ENCODE results near the gene SRMS. TPM values are rescaled to one million over a fixed set of nuclear protein-coding genes. Genes with fewer than 3 reads are reported as not detected.

SRMS gene
- total and polyA plus RNA-seq, 4 donors = not detected

DNA sequence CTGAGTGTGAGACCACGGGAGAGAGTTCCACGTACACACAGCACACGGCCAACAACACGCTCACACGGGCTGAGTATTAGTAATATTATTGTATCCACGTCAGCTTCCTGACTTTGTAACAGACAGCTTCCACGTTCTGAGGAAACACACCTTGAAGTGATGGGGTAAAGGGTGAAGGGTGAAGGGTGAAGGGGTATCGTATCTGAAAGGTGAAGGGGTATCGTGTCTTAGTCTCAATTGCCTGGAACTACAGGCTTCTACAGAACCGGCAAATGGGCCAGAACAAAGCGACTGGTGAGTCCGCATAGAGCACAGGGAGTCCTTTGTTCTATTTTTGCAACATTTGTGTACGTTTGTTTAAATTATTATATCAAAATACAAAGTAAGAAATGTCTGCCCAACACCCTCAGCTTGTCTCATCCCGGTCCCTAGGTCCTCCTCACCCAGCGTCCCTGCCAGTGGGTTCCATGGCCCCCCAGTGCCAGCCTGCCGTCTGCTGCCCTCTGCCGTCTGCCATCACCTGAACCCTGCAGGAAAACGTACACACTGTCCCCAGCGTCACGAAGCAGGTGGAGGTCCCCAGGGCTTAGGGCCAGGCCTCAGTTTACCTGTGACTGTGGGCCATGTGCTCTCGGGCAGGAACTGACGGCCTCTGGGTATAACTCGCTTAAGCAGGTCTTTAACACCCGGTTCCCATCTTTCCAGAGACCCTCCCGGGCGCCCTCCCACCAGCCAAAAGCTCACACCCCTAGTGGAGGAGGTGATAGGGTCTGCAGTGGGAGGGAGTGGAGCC lies 30.9 kb upstream of the SRMS start (continued):
- TF ChIP-seq, protein P1, sequence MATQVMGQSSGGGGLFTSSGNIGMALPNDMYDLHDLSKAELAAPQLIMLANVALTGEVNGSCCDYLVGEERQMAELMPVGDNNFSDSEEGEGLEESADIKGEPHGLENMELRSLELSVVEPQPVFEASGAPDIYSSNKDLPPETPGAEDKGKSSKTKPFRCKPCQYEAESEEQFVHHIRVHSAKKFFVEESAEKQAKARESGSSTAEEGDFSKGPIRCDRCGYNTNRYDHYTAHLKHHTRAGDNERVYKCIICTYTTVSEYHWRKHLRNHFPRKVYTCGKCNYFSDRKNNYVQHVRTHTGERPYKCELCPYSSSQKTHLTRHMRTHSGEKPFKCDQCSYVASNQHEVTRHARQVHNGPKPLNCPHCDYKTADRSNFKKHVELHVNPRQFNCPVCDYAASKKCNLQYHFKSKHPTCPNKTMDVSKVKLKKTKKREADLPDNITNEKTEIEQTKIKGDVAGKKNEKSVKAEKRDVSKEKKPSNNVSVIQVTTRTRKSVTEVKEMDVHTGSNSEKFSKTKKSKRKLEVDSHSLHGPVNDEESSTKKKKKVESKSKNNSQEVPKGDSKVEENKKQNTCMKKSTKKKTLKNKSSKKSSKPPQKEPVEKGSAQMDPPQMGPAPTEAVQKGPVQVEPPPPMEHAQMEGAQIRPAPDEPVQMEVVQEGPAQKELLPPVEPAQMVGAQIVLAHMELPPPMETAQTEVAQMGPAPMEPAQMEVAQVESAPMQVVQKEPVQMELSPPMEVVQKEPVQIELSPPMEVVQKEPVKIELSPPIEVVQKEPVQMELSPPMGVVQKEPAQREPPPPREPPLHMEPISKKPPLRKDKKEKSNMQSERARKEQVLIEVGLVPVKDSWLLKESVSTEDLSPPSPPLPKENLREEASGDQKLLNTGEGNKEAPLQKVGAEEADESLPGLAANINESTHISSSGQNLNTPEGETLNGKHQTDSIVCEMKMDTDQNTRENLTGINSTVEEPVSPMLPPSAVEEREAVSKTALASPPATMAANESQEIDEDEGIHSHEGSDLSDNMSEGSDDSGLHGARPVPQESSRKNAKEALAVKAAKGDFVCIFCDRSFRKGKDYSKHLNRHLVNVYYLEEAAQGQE (IDR thresholded peaks at IDR 0.05) = no peak
- TF ChIP-seq RAD21 (IDR thresholded peaks at IDR 0.05) (no peak), FOXA1 (IDR thresholded peaks at IDR 0.05) (no peak), GABPA (IDR thresholded peaks at IDR 0.05 in 1 of 2, conservative IDR thresholded peaks at IDR 0.05 in 1 of 2) (no peak)

DNA sequence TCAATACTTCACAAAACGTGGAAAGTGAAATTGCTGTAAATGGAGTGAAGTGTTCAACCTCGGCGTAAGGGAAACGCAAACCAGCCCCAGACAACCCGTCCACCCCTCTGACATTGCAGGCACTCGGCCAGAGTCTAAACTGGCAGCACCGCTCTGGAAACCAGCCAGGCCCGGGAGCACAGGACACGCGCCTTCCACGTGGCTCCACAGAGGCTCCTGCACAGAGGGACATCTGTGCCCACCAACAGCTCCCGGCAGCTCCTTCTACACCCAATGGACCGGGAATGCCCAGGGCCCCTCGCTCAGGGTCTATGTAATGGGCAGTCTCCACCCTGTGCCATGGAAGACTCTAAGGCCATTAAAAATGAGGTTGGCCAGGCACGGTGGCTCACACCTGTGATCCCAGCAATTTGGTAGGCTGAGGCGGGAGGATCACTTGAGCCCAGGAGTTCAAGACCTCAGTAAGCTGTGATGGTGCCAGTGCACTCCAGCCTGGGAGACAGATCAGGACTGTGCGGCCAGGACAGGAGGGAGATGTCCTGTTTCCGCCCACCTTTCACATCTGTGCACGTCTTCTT lies 29.9 kb upstream of the SRMS start:
- Histone ChIP-seq H3K9me3 (ENCODE audit: control insufficient read depth in 4 of 4, low read length in 3 of 4) (no peaks in the 10 kb centered on the region), H3K4me3 (ENCODE audit: low read depth in 1 of 3, low read length in 3 of 3) (no peak overlapping the region), H3K4me1 (ENCODE audit: control insufficient read depth in 4 of 4, insufficient read depth in 4 of 4, low read length in 3 of 4) (peaks cover 6 to 22% (median 16%) of the 10 kb centered on the region in 4 donors), H3K27ac (ENCODE audit: low read depth in 1 of 2, low read length in 2 of 2) (peak overlapping the region in 1 of 2 donors; percentile 46), H3K9ac (ENCODE audit: low read depth in 1 of 2, low read length in 2 of 2) (no peak overlapping the region), H3K36me3 (ENCODE audit: control insufficient read depth in 4 of 4, insufficient read depth in 3 of 4, low read depth in 1 of 4, low read length in 3 of 4) (no peaks in the 10 kb centered on the region), H3K27me3 (ENCODE audit: control insufficient read depth in 4 of 4, insufficient read depth in 4 of 4, low read length in 3 of 4) (peaks cover 0 to 2% (median 0%) of the 10 kb centered on the region in 4 donors)
- WGBS = 47% methylated on average over 19 of the region's 19 CpGs
- no peak for TF ChIP-seq TAF1 (conservative IDR thresholded peaks at IDR 0.05)
- TF ChIP-seq, protein P2, sequence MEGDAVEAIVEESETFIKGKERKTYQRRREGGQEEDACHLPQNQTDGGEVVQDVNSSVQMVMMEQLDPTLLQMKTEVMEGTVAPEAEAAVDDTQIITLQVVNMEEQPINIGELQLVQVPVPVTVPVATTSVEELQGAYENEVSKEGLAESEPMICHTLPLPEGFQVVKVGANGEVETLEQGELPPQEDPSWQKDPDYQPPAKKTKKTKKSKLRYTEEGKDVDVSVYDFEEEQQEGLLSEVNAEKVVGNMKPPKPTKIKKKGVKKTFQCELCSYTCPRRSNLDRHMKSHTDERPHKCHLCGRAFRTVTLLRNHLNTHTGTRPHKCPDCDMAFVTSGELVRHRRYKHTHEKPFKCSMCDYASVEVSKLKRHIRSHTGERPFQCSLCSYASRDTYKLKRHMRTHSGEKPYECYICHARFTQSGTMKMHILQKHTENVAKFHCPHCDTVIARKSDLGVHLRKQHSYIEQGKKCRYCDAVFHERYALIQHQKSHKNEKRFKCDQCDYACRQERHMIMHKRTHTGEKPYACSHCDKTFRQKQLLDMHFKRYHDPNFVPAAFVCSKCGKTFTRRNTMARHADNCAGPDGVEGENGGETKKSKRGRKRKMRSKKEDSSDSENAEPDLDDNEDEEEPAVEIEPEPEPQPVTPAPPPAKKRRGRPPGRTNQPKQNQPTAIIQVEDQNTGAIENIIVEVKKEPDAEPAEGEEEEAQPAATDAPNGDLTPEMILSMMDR (IDR thresholded peaks at IDR 0.05; ENCODE audit: low read depth, low read length, missing input control) = no peak
- TF ChIP-seq, protein P3, sequence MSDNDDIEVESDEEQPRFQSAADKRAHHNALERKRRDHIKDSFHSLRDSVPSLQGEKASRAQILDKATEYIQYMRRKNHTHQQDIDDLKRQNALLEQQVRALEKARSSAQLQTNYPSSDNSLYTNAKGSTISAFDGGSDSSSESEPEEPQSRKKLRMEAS (IDR thresholded peaks at IDR 0.05) = no peak
- TF ChIP-seq, protein P4, sequence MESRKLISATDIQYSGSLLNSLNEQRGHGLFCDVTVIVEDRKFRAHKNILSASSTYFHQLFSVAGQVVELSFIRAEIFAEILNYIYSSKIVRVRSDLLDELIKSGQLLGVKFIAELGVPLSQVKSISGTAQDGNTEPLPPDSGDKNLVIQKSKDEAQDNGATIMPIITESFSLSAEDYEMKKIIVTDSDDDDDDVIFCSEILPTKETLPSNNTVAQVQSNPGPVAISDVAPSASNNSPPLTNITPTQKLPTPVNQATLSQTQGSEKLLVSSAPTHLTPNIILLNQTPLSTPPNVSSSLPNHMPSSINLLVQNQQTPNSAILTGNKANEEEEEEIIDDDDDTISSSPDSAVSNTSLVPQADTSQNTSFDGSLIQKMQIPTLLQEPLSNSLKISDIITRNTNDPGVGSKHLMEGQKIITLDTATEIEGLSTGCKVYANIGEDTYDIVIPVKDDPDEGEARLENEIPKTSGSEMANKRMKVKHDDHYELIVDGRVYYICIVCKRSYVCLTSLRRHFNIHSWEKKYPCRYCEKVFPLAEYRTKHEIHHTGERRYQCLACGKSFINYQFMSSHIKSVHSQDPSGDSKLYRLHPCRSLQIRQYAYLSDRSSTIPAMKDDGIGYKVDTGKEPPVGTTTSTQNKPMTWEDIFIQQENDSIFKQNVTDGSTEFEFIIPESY (IDR thresholded peaks at IDR 0.05) = no peak
- no peak for TF ChIP-seq FOXA1 (IDR thresholded peaks at IDR 0.05)
- TF ChIP-seq HNF4A (conservative IDR thresholded peaks at IDR 0.05) = peak; percentile 37 to 73
- no peak for TF ChIP-seq SP1 (IDR thresholded peaks at IDR 0.05)
- TF ChIP-seq HNF4G (IDR thresholded peaks at IDR 0.05) = no peak
- TF ChIP-seq RXRA (IDR thresholded peaks at IDR 0.05) = peak; percentile 19 to 57
- no peak for TF ChIP-seq JUND (IDR thresholded peaks at IDR 0.05)
- TF ChIP-seq, protein P1 (IDR thresholded peaks at IDR 0.05) = no peak
- no peak for TF ChIP-seq GABPA (IDR thresholded peaks at IDR 0.05 in 1 of 2, conservative IDR thresholded peaks at IDR 0.05 in 1 of 2)
- TF ChIP-seq FOXA2 (IDR thresholded peaks at IDR 0.05) = no peak
- TF ChIP-seq EGR1 (IDR thresholded peaks at IDR 0.05; ENCODE audit: low read depth in 2 of 2) = no peak
- TF ChIP-seq YY1 (IDR thresholded peaks at IDR 0.05) = no peak
- DNase-seq (ENCODE audit: low spot score) = no peak

Measured in liver (tissue), 9 donors.